Progenitor cell of endocrine pancreas (in vitro differentiated cells): Measurements from ENCODE around the gene MID2. TPM values are rescaled to one million over a fixed set of nuclear protein-coding genes. Genes with fewer than 3 reads are reported as not detected.
"Not testable (repeated sequence)": the region's sequence is repeated elsewhere in the genome, so short reads cannot be mapped to it uniquely, and the experiment has no call there.

Source experiments
- DNase-seq: peaks from one replicate; pipeline ENCODE4 v3.0.0; 2021; ENCODE audit warnings: low spot score; ENCODE audit not compliant: unreplicated experiment
- H3K27ac Mint-ChIP-seq: 2 replicates; pipeline ENCODE4 v1.8.0; 2021; ENCODE audit warnings: mild to moderate bottlenecking, moderate library complexity, mixed read lengths
- H3K27me3 Mint-ChIP-seq: 2 replicates; pipeline ENCODE4 v1.8.0; 2021; ENCODE audit warnings: mixed read lengths
- H3K36me3 Mint-ChIP-seq: 2 replicates; pipeline ENCODE4 v1.8.0; 2022; ENCODE audit warnings: mixed read lengths; ENCODE audit not compliant: insufficient read depth
- H3K4me1 Mint-ChIP-seq: 2 replicates; pipeline ENCODE4 v1.8.0; 2021; ENCODE audit warnings: low read depth, mixed read lengths
- H3K4me3 Mint-ChIP-seq: 2 replicates; pipeline ENCODE4 v1.8.0; 2021; ENCODE audit warnings: low read depth, mild to moderate bottlenecking, moderate library complexity, mixed read lengths
- H3K9me3 Mint-ChIP-seq: 2 replicates; pipeline ENCODE4 v1.8.0; 2021; ENCODE audit warnings: low read depth, mixed read lengths
- total RNA-seq: library from RNA; stranded (reverse); gene quantifications from 2 replicates; pipeline ENCODE4 v1.2.1, GENCODE V29; 2021
- TF ChIP-seq, protein P1 (sequence below): fragments of 200-600 bp; sonication (generic); IDR thresholded peaks from one replicate; pipeline ENCODE4 v1.5.0; 2021; ENCODE audit warnings: antibody characterized with exemption, mild to moderate bottlenecking; ENCODE audit not compliant: unreplicated experiment

The MID2 gene
- total RNA-seq, 1 donor from 2014 or later: 5.9 TPM

GRCh38 chrX:107934262-107934661 lies 108.6 kb downstream of the MID2 start:
- Mint-ChIP-seq H3K27ac (no peak overlapping the region), H3K4me3 (no peak overlapping the region), H3K9me3 (no peaks in the 10 kb centered on the region), H3K36me3 (no peaks in the 10 kb centered on the region), H3K27me3 (peaks cover 28% of the 10 kb centered on the region), H3K4me1 (peaks cover 12% of the 10 kb centered on the region)
- TF ChIP-seq, protein P1, sequence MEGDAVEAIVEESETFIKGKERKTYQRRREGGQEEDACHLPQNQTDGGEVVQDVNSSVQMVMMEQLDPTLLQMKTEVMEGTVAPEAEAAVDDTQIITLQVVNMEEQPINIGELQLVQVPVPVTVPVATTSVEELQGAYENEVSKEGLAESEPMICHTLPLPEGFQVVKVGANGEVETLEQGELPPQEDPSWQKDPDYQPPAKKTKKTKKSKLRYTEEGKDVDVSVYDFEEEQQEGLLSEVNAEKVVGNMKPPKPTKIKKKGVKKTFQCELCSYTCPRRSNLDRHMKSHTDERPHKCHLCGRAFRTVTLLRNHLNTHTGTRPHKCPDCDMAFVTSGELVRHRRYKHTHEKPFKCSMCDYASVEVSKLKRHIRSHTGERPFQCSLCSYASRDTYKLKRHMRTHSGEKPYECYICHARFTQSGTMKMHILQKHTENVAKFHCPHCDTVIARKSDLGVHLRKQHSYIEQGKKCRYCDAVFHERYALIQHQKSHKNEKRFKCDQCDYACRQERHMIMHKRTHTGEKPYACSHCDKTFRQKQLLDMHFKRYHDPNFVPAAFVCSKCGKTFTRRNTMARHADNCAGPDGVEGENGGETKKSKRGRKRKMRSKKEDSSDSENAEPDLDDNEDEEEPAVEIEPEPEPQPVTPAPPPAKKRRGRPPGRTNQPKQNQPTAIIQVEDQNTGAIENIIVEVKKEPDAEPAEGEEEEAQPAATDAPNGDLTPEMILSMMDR: no peak
- DNase-seq: no peak

- Mint-ChIP-seq H3K36me3 (no peaks in the 10 kb centered on the region), H3K4me3 (peak overlapping the region; percentile 71), H3K27ac (no peak overlapping the region), H3K9me3 (no peaks in the 10 kb centered on the region), H3K27me3 (peaks cover 28% of the 10 kb centered on the region), H3K4me1 (peaks cover 4% of the 10 kb centered on the region)
- no peak for DNase-seq
- TF ChIP-seq, protein P1: no peak
Observed at GRCh38 chrX:107935200-107935599, 109.5 kb downstream of the MID2 start.

- peaks cover 28% of the 10 kb centered on the region for H3K27me3 Mint-ChIP-seq
- TF ChIP-seq, protein P1: no peak
- no peaks in the 10 kb centered on the region for H3K36me3 Mint-ChIP-seq
- no peaks in the 10 kb centered on the region for H3K9me3 Mint-ChIP-seq
- H3K4me1 Mint-ChIP-seq: peaks cover 4% of the 10 kb centered on the region
- peak overlapping the region; percentile 71 for H3K4me3 Mint-ChIP-seq
- peak overlapping the region; percentile 15 for H3K27ac Mint-ChIP-seq
- no peak for DNase-seq
Observed at GRCh38 chrX:107935664-107936433, 110.2 kb downstream of the MID2 start.

DNA sequence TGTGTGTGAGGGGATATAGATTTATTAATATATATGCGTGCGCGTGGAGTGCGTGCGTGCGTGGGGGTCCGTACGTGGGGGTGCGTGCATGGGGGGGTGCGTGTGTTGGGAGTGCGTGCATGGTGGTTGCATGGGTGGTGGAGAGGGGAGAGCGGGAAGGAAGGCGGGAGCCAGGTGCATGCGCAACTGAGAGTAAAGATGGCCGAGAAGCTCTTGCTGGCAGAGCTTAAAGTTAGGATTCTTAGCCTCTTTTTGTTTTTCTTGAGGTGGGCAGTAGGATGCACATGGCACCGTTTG lies 110.7 kb downstream of the MID2 start:
- Mint-ChIP-seq H3K4me1 (peaks cover 4% of the 10 kb centered on the region), H3K4me3 (peak overlapping the region; percentile 71), H3K36me3 (no peaks in the 10 kb centered on the region), H3K9me3 (no peaks in the 10 kb centered on the region), H3K27me3 (peaks cover 28% of the 10 kb centered on the region), H3K27ac (no peak overlapping the region)
- TF ChIP-seq, protein P1: no peak
- DNase-seq: no peak

- H3K9me3 Mint-ChIP-seq: peaks cover under 1% of the 10 kb centered on the region
- TF ChIP-seq, protein P1: no peak
- no peak overlapping the region for H3K4me3 Mint-ChIP-seq
- no peaks in the 10 kb centered on the region for H3K36me3 Mint-ChIP-seq
- H3K4me1 Mint-ChIP-seq: peaks cover 4% of the 10 kb centered on the region
- no peak overlapping the region for H3K27ac Mint-ChIP-seq
- no peak for DNase-seq
- peaks cover 19% of the 10 kb centered on the region for H3K27me3 Mint-ChIP-seq
Observed at GRCh38 chrX:107940095-107940494, 114.4 kb downstream of the MID2 start.

GRCh38 chrX:107955337-107955736 lies 129.7 kb downstream of the MID2 start:
- DNase-seq, H3K27ac Mint-ChIP-seq, H3K4me1 Mint-ChIP-seq, H3K4me3 Mint-ChIP-seq, H3K27me3 Mint-ChIP-seq, H3K36me3 Mint-ChIP-seq: not testable (repeated sequence)
- peaks cover 30% of the 10 kb centered on the region for H3K9me3 Mint-ChIP-seq
